ENCODE results near the gene TM7SF3.
A peak's percentile ranks its signal among the peaks of the same experiment; 100 is the strongest.
"Not testable (repeated sequence)": the region's sequence is repeated elsewhere in the genome, so short reads cannot be mapped to it uniquely, and the experiment has no call there.

TM7SF3 gene

DNA sequence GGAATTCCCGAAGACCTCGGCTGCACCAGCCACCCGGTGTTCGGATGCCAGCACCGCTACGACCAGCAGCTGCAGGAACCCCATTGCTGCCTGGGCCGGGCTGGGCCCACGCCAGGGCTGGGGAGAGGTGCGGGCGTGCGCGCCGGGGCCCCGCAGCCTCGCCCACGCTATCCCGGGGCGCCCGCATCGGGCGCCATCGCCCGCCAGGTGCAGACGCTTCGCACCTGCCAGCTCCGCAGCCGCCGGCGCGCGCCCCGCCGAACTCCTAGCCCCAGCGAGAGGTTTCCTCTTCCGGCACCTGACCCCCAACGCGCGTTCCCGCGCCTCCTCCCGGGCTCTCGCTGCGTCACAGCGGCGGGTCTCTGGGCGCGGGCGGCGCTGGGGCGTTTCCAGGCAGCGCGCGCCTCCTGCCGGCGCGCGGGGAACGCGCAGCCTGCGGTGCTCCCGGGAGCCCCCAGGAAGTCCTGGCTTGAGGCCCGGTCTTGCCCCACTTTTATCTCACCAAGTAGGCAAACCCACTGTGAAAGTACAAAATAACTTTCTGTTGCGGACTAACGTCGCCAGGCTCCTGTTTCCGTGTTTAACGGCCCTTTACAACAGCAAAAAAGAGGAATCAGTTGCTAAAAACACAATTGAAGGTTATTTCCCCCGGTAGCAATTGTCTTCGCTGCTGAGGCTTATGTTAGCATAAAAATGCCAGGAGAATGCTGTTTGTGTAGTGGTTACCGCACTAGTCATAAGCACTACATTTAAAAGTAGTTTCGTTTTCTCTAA lies at the start of gene TM7SF3:
Gene TM7SF3, minus strand, starts transcription at position 300 of the 774 bp plus-strand sequence. Its CDS starts 216 bp downstream, at position 84.
- peak; percentile 82 to 95 (median 90) for DNase-seq

GRCh38 chr12:27063250-27063851 lies 49.2 kb upstream of the TM7SF3 start:
- DNase-seq, result no peak

DNA sequence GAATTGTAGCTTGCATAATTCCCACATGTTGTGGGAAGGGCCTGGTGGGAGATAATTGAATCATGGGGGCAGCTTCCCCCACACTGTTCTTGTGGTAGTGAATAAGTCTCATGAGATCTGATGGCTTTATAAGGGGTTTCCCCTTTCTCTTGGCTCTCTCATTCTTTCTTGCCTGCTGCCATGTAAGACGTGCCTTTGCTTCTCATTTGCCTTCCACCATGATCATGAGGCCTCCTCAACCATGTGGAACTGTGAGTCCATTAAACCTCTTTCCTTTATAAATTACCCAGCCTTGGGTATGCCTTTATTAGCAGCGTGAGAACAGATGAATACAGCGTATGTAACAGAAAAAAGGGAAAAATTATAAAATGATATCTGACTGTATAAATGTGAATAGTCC lies 47.1 kb upstream of the TM7SF3 start:
- no peak for DNase-seq

- DNase-seq, result no peak
Observed at GRCh38 chr12:27060740-27061139, 46.6 kb upstream of the TM7SF3 start.

DNA sequence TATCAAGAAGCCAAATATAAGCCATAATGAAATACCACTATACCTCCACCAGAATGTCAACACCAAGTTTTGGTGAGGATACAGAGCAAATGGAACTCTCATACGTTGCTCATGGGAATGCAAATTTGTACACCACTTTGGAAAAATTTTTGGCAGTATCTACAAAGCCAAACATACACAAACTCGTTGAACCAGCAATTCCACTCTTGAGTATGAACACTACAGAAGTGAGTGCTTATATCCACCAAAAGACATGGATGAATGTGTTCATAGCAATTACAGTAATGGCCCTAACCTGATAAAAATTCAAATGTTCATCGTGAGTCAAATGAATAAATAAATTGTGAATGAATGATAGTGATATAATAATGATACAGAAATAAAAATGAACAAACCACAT lies 43.4 kb upstream of the TM7SF3 start:
- DNase-seq, result no peak

DNA sequence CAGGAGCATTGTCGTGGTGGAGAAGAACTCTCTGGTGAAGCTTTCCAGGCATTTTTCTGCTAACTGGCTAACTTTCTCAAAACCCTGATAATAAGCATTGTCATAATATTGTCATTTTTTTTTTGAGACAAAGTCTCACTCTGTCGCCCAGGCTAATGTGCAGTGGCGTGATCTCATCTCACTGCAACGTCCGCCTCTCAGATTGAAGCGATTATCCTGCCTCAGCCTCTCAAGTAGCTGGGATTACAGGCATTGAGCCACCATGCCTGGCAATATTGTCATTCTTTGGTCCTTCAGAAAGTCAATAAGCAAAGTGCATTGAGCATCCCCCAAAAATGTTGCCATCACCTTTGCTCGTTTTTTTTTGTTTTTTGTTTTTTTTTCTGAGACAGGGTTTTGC lies 41.8 kb upstream of the TM7SF3 start:
- no peak for DNase-seq

- DNase-seq, result no peak
Observed at GRCh38 chr12:27052742-27053141, 38.6 kb upstream of the TM7SF3 start.

DNA sequence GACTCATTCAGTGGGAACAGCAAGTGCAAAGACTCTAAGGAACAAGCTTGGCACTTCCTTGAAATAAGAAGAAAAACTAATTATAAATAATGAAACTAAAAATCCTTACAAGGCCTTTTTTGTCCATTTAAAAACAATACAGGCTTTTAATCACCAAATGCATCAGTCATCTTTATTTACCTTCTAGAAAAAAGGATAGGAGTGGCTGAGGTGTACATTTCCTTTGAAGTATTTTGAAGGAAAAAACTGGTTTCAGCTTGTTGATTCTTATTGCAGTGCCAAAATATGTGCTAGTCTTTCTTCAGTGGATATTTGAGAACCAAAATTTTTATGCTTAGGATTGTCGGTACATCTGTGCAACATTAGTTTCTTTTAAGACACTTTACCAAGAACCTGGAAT lies 38.0 kb upstream of the TM7SF3 start:
- no peak for DNase-seq

GRCh38 chr12:27048822-27049752 lies 34.9 kb upstream of the TM7SF3 start:
- no peak for DNase-seq

GRCh38 chr12:27042018-27042417 lies 27.8 kb upstream of the TM7SF3 start:
- DNase-seq, result not testable (repeated sequence)

DNA sequence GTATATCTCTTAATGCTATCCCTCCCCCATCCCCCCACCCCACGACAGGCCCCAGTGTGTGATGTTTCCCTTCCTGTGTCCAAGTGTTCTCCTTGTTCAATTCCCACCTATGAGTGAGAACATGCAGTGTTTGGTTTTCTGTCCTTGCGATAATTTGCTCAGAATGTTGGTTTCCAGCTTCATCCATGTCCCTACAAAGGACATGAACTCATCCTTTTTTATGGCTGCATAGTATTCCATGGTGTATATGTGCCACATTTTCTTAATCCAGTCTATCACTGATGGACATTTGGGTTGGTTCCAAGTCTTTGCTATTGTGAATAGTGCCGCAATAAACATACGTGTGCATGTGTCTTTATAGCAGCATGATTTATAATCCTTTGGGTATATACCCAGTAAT lies 26.5 kb upstream of the TM7SF3 start:
- DNase-seq, result not testable (repeated sequence)

- DNase-seq, result no peak
Observed at GRCh38 chr12:27034607-27035293, 20.6 kb upstream of the TM7SF3 start.

DNA sequence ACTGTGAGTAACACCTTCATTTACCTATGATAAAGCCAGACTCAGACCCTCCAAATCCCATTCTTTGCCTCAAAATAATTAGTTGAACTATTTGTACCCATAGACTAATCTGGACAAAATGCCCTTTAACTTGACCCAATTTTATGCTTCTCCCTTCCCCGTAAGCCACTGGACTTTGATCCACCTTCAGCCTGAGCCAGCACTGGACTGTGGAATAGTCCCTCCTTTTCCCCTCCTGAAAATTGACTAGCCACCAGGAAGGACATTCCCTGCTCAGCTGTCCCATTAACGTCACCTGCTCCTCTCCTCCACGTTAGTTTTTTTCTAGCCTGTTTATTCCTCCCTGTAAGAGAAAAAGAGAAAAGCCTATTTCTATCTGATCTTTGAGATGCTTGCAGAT lies 18.5 kb upstream of the TM7SF3 start:
- no peak for DNase-seq

DNA sequence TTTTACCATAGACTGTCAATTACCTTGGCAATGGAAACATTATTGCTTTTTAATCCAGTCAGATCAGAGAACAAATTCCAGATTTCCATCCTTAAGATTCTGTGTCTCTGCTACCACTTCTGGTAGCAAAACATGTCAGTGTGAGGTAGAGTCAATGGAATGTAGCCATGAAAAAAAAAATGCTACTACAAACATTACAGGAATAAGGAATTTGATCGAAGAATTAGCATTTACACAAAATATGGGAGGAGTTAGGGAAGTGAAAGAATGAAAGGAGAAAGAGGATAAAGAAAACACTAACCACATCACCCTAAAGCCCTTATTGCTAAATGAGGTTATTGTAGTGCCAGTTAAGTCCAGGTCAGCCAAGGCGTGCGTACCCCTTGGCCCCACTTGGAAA lies 17.3 kb upstream of the TM7SF3 start:
- DNase-seq, result no peak

- DNase-seq, result no peak
Observed at GRCh38 chr12:27026257-27026656, 12.1 kb upstream of the TM7SF3 start.

- DNase-seq, result no peak
Observed at GRCh38 chr12:27025116-27025515, 10.9 kb upstream of the TM7SF3 start.

DNA sequence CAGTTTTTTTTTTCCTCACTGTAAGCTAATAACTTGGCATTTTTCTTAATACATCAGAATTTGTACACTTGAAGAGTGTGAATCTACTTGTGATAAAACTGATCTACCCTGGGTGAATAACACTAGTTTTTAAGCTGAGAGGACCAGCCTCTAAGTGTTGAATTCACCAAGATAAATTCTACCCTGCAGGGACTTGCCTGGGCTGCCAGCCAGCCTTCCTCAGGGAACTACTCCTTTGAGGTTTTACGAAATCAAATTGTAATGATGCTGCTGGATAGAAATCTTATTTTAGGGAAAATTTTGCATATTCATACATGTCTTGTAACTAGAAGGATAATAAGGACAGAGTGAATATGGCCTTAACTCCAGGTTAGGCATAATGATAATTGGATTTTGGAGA lies 10.1 kb upstream of the TM7SF3 start:
- no peak for DNase-seq

- DNase-seq, result no peak
Observed at GRCh38 chr12:27020761-27021160, 6.6 kb upstream of the TM7SF3 start.

DNA sequence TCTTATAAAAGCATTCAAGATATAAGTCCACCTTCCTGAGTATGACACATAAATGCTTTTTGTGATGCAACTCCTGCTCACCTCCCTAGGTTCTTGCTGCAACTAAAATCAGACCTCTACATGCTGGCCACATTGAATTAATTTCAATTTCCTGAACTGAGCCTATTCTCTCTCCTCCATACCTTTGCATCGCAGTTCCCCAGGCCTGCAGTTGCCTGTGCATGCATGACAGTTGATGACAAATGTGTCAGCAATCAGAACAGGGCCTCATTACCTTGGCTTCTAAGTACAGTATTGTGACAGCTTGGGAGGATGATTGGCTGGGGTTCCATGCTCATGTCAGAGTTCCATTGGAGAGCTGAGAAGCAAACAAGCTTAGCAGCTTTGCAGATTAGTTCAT lies 3.9 kb upstream of the TM7SF3 start:
- DNase-seq, result no peak

- DNase-seq, result not testable (repeated sequence)
Observed at GRCh38 chr12:27017163-27017823, 3.1 kb upstream of the TM7SF3 start.

- DNase-seq, result no peak
Observed at GRCh38 chr12:27015730-27016076, 1.5 kb upstream of the TM7SF3 start.

Measured in activated CD4-positive, CD25-positive, alpha-beta regulatory T cell (primary cell).